GM18511 (cell line): ENCODE data around the gene LATS2.

Experiments used
- ATAC-seq: cut with Tn5 transposase; IDR thresholded peaks from one replicate; pipeline ENCODE4 v1.9.1; 2021; ENCODE audit warnings: mild to moderate bottlenecking, moderate library complexity; ENCODE audit not compliant: unreplicated experiment

Gene LATS2

DNA sequence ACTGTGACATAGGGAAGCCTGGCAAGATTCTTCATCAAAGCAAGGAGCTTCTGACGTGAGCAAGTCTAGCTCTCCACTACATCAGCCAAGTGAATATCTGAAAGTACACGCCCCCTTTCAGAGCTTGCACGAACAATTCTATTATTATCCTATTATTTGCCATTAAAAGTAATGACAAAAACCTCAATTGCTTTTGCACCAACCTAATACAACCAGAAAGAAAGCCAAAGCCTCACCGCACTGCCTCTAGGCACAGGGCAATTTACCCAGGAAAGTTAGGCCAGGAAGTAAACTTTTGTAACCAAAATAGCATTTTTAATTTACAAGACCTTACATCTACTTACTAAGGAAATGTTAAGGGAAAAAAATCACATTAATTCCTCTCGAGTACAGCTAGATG is 41.2 kb downstream of the LATS2 start:
- ATAC-seq, result no peak

DNA sequence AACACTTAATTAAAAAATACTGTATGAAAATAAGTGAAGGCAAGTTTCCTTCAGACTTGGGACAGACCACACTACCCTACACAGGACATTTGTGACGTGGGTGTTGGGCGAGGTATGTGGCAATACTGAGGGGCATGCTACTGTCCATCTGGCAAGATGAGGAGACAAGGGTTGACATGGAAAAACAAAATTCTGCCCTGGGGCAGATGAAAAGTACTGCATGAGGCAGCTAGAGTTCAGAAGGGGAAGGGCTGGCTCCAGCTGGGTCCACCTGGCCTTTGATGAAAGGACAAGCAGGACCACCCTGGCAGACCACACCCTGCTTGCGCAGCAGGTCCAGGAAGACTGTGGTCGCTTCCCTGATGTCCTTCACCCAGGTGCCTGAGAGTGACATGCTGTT is 43.2 kb downstream of the LATS2 start:
- no peak for ATAC-seq

DNA sequence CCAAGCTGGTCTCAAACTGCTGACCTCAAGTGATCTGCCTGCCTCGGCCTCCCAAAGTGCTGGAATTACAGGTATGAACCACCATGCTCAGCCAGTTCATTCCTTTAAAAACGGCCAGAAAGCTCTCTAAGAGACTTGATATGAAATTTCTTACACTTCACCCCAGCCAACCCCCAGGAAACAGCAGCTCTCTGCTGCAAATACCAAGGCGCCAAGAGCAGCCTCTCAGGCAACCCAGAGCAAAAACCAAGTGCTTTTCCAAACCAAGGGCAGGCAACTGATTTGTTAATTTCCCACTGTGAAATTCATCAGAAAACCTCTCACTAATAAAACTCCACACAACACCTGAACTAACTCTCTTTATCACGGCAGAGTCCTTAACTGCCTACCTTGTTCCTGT is 44.9 kb downstream of the LATS2 start:
- ATAC-seq, result no peak

DNA sequence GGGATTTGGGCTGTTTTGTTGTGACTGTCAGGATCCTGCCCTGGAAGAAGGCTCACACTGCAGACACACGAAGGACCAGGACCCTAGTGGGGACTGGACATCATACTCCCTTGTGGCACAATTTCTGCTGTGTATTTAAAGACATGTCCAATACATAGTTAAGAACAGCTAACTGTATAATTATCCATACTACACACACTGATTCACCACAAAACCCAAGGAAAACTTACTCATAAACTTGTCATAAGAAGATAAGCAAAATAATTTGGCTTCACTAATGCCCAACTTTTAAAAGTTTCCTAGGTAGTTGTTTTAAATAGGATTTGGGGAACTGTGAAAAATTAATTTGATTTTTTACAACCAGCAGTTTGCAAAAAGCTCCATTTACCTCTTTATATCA is 46.1 kb downstream of the LATS2 start:
- ATAC-seq, result no peak

DNA sequence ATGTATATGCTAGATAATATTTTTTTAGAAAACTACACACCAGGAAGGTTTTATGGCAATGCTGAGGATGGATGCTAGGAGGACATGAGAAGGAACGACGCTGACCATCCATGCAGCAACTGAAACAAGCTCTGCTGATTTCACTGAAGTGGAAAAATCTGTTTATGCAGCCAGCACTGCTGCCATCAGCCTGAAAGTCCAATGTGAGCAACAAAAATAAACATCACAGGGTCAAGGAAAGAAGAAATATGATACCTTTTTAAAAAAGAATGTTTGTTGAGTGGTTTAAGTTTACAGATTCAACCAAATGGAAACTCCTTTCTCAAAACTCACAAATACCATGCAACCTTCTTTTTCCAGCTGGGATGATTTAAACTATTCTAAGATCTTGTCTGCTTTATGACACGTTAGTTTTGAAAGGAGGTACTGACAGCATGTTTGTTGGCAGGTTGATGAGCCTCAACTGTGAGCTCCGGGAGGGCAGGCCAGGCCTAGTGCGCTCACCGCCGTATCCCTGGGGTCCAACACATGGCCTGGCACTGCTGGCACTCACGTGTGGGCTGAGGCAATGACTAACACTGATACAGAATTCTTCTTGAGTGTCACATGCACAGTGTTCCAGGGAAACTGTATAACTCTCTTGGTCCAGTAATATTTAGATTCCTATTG is 46.8 kb downstream of the LATS2 start:
- no peak for ATAC-seq

DNA sequence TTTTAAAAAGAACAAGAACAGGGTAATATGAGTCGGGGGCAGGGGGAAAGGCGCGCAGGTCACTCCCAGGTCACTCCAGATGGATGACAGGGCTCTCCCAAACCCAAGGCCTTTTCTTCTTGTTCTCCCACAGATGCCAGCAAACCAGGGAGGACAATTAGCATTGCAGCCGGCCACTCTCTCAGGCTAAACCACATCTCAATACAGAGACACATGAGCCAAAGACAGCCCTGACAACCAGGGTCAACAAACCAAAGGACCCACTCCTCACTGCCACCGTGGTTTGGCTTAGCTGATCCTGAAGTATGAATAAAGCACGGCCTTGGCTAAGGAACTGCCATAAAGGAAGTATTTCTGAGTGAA is 47.3 kb downstream of the LATS2 start:
- no peak for ATAC-seq

DNA sequence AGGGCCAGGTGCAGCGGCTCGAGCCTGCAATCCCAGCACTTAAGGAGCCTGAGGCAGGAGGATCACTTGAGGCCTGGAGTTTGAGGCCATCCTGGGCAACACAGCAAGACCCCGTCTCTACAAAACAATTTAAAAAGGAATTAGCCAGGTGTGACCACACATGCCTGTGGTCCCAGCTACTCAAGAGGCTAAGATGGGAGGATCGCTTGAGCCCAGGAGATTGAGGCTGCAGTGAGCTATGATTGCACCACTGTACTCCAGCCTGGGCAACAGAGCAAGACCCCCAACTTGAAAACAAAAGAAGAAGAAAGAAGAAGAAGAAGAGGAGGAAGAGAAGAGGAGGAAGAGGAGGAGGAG is 47.7 kb downstream of the LATS2 start:
- ATAC-seq, result no peak

DNA sequence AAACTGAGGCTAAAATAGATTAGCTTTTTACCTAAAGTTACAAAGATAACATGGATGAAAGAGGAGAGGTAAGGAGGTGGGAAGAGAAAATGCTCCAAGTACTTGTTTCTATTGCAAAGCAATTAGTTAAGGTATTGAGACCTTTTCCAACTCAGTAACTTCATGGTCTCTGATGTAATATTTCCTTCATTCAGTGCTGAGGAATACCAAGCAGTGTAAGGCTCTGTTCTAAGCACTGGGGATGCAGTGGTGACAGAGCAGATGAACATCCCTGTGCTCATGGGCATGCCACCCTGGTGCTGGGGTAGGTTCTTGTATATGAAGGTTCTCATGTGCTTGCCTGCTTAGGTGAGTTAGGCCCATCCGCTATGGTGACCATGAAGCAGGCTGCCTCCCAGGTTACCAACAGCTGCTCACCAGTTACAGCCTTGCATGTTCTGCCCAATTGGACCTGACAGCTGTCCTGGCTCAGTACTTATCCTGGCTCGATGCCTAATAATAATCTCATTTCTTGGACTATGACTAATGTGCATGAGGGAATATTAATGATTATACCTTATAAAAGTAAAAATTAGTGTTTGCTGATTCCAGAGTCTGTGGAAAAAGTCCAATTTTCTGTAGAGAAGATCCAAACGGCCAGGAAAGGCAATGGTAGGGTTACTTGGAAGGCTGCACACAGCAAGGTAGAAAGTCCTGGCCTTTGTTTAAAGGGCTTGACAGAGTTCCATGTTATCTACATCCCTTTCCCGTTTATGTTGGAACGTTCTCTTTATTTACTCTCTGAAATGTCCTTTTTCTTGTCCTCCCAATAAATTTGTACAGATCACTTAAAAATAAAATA is 48.3 kb downstream of the LATS2 start:
- no peak for ATAC-seq

DNA sequence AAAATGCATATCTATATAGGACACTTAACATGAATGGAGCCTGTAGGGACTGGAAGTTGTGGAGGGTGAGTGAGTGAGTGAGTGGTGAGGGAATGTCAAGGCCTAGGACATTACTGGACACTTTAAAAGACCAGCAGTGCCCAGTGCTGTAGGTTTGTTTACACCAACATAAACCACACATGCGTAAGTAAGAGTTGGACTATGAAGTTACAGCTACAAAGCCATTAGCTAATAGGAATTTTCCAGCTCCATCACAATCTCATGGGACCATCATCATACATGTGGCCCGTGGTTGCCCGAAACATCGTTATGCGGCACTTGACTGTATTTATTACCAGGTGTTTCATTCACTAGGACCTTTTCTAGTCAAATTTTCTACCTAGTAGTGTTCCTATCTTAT is 49.2 kb downstream of the LATS2 start:
- ATAC-seq, result no peak

DNA sequence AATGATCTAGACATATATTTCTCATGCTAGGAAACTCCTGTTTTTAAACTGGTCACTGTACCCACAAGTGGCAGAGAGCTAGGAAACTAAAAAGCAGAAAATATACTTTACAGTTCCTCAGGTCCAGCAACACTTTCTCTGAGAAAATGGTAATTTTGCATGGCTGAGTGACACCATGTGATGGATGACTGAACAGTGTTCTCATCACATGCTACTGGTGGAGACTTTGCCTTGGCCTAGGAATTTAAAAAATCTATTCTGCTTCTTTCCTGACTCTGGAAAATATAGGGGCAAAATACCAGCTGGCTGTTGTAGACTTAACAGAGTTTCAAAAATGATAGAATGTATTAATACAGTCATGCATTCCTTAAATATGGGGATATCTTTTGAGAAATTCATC is 50.0 kb downstream of the LATS2 start:
- no peak for ATAC-seq

DNA sequence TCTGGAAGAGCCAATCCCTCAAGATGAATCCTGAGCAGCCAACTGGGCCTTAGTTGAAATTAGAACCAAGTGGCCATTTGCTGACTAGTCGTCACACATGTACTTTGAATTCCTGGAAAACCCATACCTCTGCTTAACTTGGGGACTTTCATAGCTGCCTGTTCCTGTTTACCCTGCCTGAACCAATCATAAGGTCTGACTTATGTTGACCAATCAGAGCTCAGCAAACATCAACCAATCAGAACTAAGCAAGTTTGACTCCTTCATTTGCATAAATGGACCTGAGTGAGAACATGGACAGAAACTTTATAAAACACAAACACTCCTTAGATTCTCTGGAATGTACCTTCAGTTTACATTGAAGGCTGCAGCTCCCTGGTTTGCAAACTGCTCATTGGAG is 50.8 kb downstream of the LATS2 start:
- no peak for ATAC-seq

DNA sequence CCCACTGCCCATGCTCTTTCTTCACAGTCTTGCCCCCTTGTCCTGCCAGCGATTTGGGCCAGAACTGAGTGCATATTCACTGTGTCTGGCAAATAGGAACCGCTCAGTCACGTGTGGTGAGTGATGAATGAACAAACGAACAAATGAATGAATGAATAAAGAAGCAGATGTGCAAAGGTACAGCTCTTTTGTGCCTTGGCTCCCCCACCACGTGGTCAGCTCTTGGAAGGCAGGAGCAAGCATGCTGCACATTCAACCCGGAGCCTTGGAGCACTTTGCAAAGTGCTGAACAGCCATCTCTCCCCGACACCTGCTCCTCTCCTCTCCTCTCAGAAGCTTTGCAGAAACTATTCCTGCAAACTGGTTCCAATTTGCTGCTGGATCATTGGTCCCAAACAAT is 52.4 kb downstream of the LATS2 start:
- no peak for ATAC-seq

DNA sequence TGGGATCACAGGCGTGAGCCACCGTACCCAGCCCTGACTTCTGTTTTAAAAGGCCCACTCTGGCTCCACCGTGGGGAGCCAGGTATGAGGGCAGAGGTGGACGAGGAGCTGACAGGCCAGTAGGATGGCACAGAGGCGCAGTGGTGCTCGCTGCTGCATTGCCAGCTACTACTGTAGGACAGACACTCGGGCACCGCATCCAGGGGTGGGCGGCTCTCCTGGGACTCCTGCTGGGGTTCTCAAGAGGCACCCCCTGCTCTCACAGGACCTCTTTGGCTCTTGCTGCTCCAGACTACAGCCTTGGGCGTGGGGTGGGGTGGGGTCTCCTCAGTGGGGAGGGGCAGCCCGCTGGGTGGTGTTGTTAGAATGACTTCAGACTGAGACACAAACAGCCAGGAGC is 53.4 kb downstream of the LATS2 start:
- ATAC-seq, result no peak

DNA sequence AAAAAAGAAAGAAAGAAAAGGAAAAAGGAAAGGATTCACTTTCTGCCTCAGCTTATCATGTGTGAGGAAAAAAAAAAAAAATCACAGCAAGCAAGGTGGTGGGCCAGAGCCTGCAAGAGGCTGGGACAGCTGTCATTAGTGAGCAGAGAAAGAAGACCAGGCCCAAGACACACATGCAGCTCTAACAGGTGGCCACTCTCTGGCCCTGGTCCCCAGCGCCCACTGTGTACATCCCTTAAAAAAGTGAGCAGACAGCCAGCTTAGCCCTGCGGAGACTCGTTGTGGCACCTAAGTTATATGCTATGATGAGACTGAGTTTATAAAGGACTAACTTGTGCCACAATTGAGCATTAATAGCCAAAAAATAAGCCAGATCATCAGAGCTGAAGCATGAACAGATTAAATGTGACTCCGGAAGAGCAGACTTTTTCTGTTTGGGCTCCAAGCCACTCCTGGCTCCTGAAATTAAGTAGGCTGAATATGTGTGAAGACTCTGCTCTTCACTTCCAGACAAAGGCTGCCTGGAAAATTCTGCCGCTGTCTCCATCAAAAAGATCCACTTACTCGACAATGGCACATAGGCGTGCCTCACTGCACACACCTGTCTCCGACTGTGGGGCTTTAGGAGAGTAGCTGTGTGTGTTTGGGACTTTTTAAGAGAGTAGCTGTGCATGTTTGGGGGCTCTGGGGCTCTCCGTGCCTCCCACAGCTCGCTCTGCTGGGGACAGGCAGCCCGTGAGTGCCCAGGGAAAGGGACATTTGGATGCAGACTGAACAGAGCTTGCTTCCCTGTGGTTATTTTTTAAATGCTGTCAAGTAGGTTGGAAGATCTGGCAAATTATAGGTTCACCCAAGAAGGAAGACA is 55.0 kb downstream of the LATS2 start:
- no peak for ATAC-seq

DNA sequence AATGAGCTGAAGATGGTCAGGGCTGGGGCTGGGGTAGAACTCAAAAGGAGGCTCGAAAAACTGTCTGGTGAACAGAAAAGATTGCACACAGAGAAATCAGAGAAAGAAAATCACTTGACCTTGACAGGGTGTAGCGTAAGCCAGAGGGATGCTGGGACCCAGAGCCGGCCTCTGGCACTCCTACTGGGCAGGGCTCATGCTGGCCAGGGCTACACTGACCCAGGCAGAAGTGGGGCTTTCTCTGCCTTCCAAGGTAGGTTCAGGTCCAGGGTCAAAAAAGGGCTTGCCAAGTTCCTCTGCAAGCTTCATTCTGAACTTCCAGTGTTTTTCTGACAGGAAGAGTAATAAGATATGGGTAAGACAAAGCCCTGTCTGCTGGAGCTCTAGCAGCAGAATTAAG is 56.2 kb downstream of the LATS2 start:
- ATAC-seq, result no peak

DNA sequence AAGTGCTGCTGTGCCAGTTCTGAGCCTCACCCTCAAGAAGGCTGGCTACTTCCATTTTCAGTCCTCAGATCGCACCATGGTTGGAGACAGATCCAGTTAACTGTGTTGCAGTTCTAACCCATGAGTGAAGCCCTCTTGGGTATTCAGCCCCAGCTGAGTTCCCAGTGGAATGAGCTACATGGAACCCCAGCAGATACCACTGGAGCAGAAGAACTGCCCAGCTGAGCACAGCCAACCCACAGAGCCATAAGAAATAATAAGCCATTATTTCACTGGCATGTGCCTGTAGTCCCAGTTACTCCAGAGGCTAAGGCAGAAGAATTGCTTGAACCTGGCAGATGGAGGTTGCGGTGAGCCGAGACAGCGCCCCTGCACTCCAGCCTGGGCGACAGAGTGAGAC is 59.9 kb downstream of the LATS2 start:
- no peak for ATAC-seq

DNA sequence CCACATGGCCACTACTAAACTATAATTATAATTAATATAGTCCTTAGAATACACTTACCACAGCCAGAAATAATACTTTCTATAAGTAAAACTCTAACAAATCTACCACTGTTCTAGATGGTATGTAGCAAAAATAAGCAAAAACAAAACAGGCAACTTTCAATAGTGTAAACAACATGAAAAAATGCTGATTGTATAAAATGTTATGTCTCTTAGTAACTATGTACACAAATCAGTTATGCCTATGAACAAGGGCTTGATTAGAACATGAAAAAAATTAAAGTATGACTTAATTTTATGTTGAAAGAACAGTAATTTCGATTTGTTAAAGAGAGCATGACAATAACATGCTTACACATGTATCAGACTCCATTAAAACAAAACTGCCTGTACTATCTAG is 60.7 kb downstream of the LATS2 start:
- no peak for ATAC-seq

DNA sequence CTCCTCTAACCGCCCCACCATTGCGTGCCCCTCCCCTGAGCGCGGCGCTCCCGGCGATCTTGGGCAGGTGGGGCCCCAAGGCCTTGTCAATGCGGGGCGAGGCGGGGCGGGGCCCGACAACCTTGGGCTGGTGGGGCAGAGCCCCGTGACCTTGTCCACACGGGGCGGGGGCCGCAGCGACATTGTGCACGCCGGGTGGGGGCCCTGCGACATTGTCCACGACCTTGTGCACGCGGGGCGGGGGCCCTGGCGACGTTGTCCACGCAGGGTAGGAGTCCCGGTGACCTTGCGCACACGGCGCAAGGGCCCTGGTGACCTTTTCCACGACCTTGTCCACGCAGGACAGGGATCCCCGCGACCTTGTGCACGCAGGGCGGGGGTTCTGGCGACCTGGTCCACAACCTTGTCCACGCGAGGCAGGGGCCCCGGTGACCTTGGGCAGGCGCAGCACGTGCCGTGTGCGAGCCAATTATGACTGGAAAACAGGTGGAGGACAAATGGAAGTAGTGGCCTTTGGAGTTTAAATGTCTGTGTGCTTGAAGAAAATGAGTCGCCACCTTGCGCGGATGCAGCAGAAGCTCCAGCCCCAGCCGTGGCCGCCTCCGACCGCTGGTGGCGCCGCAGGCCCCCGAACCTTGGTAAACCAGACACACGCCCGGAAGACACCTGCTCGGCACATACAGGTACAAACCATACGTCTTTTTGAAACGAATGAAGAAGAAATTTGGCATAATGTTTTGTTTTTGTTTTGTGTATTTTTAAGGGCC is 62.6 kb downstream of the LATS2 start:
- no peak for ATAC-seq

DNA sequence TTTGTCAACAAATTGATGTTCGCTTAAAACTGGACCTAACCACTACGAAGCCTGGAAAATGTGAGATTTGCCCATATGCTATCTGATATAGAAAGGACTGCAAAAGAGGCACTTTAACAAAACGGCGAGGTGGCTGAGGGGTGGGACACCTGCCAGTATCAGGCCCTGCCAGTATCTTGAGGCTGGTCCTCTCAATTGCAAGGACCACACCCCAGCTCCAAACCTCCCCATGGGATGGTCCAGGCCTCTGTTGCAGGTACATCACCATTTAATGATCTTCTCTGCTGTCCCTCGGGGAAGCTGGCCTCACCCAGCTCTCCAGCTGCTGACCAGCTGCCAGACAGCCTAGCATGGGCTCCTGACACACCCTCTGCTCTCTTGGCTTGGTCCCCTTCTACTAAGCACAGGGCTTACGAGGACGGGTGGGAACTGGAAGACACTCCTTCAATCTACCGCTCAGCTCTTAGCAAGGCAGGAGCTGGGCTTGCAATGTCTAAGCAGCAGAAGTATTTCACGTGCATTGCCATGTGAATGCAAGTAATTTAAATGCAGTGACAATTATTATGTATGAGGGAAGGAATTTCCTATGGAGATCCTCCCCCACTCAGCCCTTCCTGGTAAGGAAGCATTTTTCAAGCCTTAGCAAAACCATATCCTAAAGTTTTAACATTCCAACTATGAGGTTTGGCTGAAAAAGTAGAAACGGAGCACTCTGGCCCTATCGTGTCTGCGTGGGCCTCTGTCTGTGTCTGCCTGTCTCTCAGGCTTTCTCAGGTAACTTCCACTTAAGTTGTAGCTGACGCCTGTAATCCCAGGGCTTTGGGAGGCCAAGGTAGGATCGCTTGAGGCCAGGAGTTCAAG is 63.9 kb downstream of the LATS2 start:
- ATAC-seq, result no peak

DNA sequence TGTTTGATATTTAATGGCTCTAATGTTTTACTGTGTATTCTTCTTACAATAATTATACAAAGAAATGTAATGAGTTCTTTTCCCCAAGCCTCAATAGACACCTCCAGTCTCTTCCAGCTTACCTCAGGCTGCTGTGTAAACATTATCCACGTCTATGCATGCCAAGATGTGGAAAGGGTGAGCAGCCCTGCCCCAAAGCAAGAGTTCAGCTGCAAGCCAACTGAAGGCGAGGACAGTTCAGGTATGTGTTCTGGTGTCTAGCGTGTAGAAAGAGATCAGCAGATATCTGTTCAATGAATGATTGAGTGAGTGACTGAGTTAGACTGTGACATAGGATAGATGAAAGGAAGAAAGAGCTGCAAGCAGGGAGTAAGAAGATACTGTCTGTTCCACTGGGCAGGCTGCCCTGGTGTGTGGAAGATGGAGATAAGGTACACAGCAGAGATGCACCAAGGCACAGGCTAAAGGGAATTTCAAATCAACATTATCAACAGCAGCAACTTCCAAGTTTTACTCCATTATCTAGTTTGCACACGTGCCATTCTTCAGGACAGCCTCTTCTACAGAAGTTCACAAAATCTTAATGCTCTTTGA is 66.0 kb downstream of the LATS2 start:
- no peak for ATAC-seq
